ENCODE measurements around the gene PUS7.

The PUS7 gene

DNA sequence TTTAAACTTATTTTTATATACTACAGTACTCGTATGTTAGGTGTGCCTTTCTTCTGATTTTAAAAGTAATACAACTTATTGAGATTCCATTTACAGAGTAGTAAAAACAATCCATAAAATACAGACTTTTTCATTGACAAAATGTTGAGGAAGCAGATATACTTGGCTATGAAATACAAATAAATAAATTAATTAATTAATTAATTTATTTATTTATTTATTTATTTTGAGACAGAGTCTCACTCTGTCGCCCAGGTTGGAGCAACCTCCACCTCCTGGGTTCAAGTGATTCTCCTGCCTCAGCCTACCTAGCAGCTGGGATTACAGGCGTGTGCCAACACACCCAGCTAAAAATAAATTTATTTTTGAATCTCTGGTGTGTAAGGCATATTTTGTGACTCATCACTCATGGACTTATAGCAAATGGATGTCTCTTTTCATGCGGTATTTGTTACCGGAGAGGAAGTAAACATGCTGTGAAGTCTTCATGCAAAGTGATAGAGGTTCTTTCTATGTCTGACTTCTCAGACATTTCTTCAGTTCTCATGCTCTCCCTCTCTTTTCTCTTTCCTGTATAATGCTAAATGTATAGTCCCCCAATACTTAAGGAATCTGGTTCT, 113.2 kb downstream of the PUS7 start:
- Histone ChIP-seq H3K27me3 (ENCODE audit: insufficient read depth, low read length) (no peaks in the 10 kb centered on the region), H3K36me3 (ENCODE audit: insufficient read depth, low read length) (no peaks in the 10 kb centered on the region), H3K9ac (ENCODE audit: low read depth, low read length) (no peak overlapping the region), H3K27ac (ENCODE audit: low read depth, low read length) (no peak overlapping the region), H3K4me3 (ENCODE audit: low read length) (no peak overlapping the region), H3K4me1 (ENCODE audit: insufficient read depth, low read length) (no peaks in the 10 kb centered on the region), H3K9me3 (ENCODE audit: insufficient read depth, low read depth, low read length) (peaks cover 4% of the 10 kb centered on the region; the same call in 1 of the 2 replicates)
- WGBS, result 96% methylated on average over 3 of the region's 5 CpGs

Measured in HUES64 (cell line).